ENCODE data around the gene CARS1. TPM values are rescaled to one million over a fixed set of nuclear protein-coding genes. Genes with fewer than 3 reads are reported as not detected.
A peak's percentile ranks its signal among the peaks of the same experiment; 100 is the strongest.

Gene CARS1
- total RNA-seq (2021; ENCODE audit: unreplicated experiment) (120 TPM), Bru-seq, nascent RNA (percentile 92 among the genes with signal in this experiment), BruChase-seq, experiment 1, labeled RNA remaining after a 2-hour chase (percentile 89 among the genes with signal in this experiment), BruChase-seq, experiment 2, labeled RNA remaining after a 6-hour chase (percentile 92 among the genes with signal in this experiment)
- polyA plus RNA-seq (2012; ENCODE audit: insufficient read length) = 264 TPM
- long read RNA-seq, transcript CARS-203 (22 exons, 2,685 nt) = major isoform, 157 of 533 reads
- long read RNA-seq, transcript CARS-202 (23 exons, 2,758 nt) = minor isoform, 29 of 533 reads
- long read RNA-seq, transcript CARS-201 (22 exons, 2,491 nt) = minor isoform, 66 of 533 reads
- long read RNA-seq, partial matches to known transcripts = 190 of 533 reads
- long read RNA-seq, other reads (novel, unspliced or antisense) = 88 of 533 reads

DNA sequence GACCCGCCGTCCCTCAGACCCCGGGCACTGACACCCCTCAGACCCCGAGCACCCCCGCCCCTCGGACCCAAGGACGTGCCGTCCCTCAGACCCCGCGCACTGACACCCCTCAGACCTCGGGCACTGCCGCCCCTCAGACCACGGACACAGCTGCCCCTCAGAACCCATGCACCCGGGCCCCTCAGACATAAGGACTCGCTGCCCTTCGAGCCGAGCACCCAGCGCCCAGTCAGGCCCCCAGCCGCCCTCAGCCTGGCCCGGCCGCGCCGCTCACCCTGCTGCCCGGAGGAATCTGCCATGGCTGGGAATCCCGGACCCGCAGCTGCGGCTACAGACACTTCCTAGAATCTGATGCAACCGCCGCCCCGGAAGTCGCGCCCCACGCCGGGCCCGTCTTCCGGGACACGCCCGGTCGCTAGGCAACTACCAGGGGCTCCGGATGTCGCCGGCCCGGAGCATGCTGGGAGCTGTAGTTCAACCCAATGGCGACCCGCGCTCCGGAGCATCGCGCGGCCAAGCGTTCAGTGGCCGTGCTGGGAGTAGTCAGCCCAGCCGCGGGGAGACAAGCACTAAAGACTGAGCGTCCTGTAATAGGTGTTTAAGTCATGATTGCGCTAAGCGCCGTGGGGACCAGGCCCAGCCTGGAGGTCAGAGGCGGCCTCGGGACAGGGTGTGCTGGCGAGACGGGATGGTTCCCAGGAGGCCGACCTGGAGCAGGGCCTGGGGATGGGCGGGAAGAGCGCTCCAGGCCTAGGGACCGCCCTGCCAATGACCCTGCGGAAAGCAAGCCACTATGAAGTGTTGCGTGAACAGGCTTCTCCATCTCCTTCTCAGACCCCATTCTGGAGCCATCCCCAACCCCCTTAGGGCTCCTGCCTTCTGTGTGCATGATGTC, at the start of gene CARS1:
CARS1 (minus strand) TSS at position 355 of the 895 bp plus-strand sequence; CDS start at position 299, 56 bp downstream.
- ATAC-seq (peak; percentile 98), DNase-seq (ENCODE audit: low read depth, low spot score) (peak; percentile 62)
- Histone ChIP-seq H3K27me3 (ENCODE audit: control insufficient read depth, insufficient read depth, low read length) (no peaks in the 10 kb centered on the region), H3K4me1 (ENCODE audit: control insufficient read depth, insufficient read depth, low read length) (peaks cover 38% of the 10 kb centered on the region), H3K4me3 (ENCODE audit: low read depth in 2 of 2, low read length in 2 of 2) (peak within 1 kb of the TSS; percentile 90 to 93), H3K36me3 (ENCODE audit: control insufficient read depth, insufficient read depth, low read length) (peaks cover 4% of the 10 kb centered on the region; the same call in 1 of the 2 replicates), H3K9me3 (ENCODE audit: control insufficient read depth, insufficient read depth, low read depth, low read length) (no peaks in the 10 kb centered on the region), H3K27ac (ENCODE audit: low read length) (peak within 1 kb of the TSS; percentile 93)
- TF ChIP-seq TCF7L2 (IDR thresholded peaks at IDR 0.05; ENCODE audit: low read depth, low read length) = no peak; the same call in 1 of the 2 replicates
- peak; percentile 100 for TF ChIP-seq SIN3A (IDR thresholded peaks at IDR 0.05; ENCODE audit: borderline replicate concordance, insufficient read depth, low read depth, low read length)
- TF ChIP-seq, protein P1, sequence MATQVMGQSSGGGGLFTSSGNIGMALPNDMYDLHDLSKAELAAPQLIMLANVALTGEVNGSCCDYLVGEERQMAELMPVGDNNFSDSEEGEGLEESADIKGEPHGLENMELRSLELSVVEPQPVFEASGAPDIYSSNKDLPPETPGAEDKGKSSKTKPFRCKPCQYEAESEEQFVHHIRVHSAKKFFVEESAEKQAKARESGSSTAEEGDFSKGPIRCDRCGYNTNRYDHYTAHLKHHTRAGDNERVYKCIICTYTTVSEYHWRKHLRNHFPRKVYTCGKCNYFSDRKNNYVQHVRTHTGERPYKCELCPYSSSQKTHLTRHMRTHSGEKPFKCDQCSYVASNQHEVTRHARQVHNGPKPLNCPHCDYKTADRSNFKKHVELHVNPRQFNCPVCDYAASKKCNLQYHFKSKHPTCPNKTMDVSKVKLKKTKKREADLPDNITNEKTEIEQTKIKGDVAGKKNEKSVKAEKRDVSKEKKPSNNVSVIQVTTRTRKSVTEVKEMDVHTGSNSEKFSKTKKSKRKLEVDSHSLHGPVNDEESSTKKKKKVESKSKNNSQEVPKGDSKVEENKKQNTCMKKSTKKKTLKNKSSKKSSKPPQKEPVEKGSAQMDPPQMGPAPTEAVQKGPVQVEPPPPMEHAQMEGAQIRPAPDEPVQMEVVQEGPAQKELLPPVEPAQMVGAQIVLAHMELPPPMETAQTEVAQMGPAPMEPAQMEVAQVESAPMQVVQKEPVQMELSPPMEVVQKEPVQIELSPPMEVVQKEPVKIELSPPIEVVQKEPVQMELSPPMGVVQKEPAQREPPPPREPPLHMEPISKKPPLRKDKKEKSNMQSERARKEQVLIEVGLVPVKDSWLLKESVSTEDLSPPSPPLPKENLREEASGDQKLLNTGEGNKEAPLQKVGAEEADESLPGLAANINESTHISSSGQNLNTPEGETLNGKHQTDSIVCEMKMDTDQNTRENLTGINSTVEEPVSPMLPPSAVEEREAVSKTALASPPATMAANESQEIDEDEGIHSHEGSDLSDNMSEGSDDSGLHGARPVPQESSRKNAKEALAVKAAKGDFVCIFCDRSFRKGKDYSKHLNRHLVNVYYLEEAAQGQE (IDR thresholded peaks at IDR 0.05; ENCODE audit: insufficient read depth in 1 of 2, low read depth in 2 of 2, low read length in 1 of 2) = peak in 1 of 2 experiments; percentile 67; a peak in 1 of 4 replicates
- peak; percentile 98 for TF ChIP-seq POLR2AphosphoS5 (IDR thresholded peaks at IDR 0.05; ENCODE audit: low read depth, low read length)
- TF ChIP-seq, protein P2, sequence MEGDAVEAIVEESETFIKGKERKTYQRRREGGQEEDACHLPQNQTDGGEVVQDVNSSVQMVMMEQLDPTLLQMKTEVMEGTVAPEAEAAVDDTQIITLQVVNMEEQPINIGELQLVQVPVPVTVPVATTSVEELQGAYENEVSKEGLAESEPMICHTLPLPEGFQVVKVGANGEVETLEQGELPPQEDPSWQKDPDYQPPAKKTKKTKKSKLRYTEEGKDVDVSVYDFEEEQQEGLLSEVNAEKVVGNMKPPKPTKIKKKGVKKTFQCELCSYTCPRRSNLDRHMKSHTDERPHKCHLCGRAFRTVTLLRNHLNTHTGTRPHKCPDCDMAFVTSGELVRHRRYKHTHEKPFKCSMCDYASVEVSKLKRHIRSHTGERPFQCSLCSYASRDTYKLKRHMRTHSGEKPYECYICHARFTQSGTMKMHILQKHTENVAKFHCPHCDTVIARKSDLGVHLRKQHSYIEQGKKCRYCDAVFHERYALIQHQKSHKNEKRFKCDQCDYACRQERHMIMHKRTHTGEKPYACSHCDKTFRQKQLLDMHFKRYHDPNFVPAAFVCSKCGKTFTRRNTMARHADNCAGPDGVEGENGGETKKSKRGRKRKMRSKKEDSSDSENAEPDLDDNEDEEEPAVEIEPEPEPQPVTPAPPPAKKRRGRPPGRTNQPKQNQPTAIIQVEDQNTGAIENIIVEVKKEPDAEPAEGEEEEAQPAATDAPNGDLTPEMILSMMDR (IDR thresholded peaks at IDR 0.05) = no peak
- ChIA-PET CTCF (interaction anchor here (1.1 kb wide), 1 partner anchor 34 kb away, joined by 4 read pairs; no protein-coding TSS in a partner anchor), POLR2A (interaction anchor here (1.1 kb wide), 2 partner anchors 8 to 20 kb away, joined by 3 to 4 read pairs; no protein-coding TSS in a partner anchor)
- in situ Hi-C loops (cut with HindIII; ENCODE audit: low pct_unique_long_range_greater_than_20kb, low sequenced_read_pairs) (no loop called here), intact Hi-C loops (cut with micrococcal nuclease; ENCODE audit: unreplicated experiment) (no loop called here)
- no TSS peak for BruUV-seq (replicated peaks)

DNA sequence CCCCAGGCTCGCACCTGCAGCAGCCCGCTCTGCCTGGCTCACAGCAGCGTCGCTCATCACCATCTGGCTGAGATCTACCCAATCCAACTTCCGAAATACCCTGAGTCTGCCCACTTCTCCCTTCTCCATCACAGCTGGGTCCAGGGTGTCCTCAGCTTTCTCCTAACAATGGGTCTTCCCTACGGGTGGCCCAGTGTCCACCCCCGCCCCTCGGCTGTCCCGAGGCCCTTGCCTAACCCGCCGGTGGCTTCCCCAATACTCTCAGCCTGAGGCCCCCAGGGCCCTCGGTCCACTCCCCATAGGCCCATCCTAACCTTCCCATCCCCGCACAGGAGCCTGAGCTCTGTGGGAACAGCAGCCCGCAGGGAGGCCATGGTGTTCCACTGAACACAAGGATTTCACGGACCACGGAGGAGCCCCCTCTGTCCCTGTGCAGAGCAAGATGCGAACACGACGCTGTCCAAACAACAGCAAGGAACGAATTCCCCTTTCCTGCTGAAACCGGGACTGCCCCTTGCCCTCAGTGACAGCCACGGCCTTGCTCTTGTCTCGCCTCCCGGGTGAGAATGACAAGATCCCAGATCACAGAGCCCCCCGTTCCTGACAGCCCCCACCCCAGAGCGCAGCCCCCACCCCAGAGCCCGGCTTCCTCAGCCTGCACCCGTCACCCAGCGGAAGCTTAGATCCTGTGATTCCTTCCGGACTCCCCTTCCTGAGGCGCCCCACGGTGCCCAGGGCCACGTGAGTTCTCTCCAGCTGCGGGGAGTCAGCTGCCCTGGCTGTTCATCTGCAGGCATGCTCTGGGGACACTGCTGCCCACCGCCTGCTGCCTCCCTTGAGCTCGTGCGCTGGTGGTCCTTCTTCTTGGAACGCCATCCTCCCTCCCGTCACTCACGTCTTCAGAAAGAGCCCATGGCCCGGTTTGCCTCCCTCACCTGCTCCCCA, 48.8 kb upstream of the CARS1 start:
- no peak for ATAC-seq
- no TSS peak for BruUV-seq (replicated peaks)
- Histone ChIP-seq H3K9me3 (ENCODE audit: control insufficient read depth, insufficient read depth, low read depth, low read length) (no peaks in the 10 kb centered on the region), H3K4me3 (ENCODE audit: low read depth in 2 of 2, low read length in 2 of 2) (no peak overlapping the region), H3K36me3 (ENCODE audit: control insufficient read depth, insufficient read depth, low read length) (no peaks in the 10 kb centered on the region), H3K4me1 (ENCODE audit: control insufficient read depth, insufficient read depth, low read length) (no peaks in the 10 kb centered on the region), H3K27me3 (ENCODE audit: control insufficient read depth, insufficient read depth, low read length) (no peaks in the 10 kb centered on the region), H3K27ac (ENCODE audit: low read length) (no peak overlapping the region)
- intact Hi-C loops (cut with micrococcal nuclease; ENCODE audit: unreplicated experiment) (no loop called here), in situ Hi-C loops (cut with HindIII; ENCODE audit: low pct_unique_long_range_greater_than_20kb, low sequenced_read_pairs) (no loop called here)
- ChIA-PET POLR2A (no interaction called here), CTCF (interaction anchor here (0.6 kb wide), 1 partner anchor 90 kb away, joined by 3 read pairs; no protein-coding TSS in a partner anchor)
- TF ChIP-seq SIN3A (IDR thresholded peaks at IDR 0.05; ENCODE audit: borderline replicate concordance, insufficient read depth, low read depth, low read length) (no peak), POLR2AphosphoS5 (IDR thresholded peaks at IDR 0.05; ENCODE audit: low read depth, low read length) (no peak), TCF7L2 (IDR thresholded peaks at IDR 0.05; ENCODE audit: low read depth, low read length) (no peak)
- TF ChIP-seq, protein P1 (IDR thresholded peaks at IDR 0.05; ENCODE audit: insufficient read depth in 1 of 2, low read depth in 2 of 2, low read length in 1 of 2) = no peak
- TF ChIP-seq, protein P2 (IDR thresholded peaks at IDR 0.05) = no peak
- DNase-seq (ENCODE audit: low read depth, low spot score) = no peak
